T-helper 2 cell (primary cell): ENCODE results near the gene CRIM1.

Experiments used
- DNase-seq, 5 experiments: peaks; one replicate each; pipeline versions ENCODE4 v3.0.0 to v3.0.0-alpha.2; 2012 to 2022

CRIM1 gene

GRCh38 chr2:36371928-36372391 is 16.4 kb downstream of the CRIM1 start:
- DNase-seq: no peak

- no peak for DNase-seq
These were observed 17.8 kb downstream of the CRIM1 start for GRCh38 chr2:36373149-36373926.

GRCh38 chr2:36374585-36374984 is 19.0 kb downstream of the CRIM1 start:
- DNase-seq: no peak

- DNase-seq: no peak
These were observed 20.8 kb downstream of the CRIM1 start for GRCh38 chr2:36376319-36376765.

GRCh38 chr2:36376992-36377738 is 21.6 kb downstream of the CRIM1 start:
- no peak for DNase-seq

GRCh38 chr2:36379710-36380448 is 24.3 kb downstream of the CRIM1 start:
- DNase-seq: peak in 1 of 5 experiments; percentile 25

DNA sequence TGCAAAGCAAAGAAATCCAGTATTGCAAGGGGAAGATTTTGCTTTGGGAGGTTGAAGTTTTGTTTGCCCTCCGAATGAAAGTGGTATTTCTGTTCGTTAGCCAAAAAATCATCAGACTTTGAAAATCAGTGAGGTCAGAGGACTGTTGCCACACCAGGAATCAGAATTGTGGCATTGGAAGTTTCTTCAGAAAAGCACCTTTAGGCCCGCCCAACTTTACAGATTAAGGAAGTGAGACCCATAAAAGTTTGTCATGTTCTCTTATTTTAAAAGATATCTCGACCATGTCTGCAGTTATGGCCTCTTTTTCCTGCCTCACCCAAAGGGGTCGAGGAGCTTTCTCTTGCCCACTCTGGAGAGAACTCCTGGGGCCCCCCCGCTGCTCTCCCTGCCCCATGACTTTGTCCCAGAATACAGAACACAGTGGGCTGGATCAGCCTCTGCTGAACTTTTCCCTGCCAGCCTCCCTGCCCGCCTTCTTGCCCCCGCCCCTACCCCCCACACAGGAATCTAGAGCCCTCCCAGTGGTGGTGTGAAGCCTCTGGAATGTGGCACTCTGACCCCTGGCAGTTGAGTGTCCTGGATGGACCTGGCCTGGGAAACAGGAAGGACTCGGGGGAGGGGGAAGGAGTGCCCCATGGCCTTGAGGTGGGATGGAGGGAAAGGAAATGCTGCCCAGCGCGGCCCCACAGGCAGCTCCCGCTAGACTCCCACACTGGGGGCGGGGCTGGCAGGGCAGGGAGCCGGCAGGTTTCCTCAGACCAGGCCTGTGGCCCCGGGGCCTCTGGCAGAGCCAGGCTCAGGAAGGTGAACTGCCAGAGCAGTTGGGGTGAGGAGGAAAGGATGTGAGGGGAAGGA is 25.3 kb downstream of the CRIM1 start:
- DNase-seq: no peak

- no peak for DNase-seq
These were observed 26.4 kb downstream of the CRIM1 start for GRCh38 chr2:36381993-36382392.

- DNase-seq: no peak
These were observed 26.9 kb downstream of the CRIM1 start for GRCh38 chr2:36382472-36382871.

DNA sequence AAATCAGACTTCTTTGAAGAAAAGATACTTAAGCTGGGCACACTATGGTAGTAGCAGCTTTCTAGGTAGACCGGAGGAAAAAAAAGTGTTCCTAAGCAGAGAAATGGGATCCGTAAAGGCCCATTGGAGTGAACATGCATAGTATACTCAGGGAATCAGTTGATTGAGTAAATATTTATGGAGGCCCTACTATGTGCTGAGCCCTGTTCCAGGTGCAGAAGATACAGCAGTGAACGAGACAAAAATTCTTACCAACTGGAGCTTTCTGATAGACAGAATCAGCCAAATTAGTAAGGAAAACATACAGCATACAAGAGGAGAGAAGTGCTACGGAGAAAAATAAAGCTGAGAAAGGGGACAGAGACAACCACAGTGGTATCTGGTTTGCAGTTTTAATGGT is 28.1 kb downstream of the CRIM1 start:
- DNase-seq: no peak

DNA sequence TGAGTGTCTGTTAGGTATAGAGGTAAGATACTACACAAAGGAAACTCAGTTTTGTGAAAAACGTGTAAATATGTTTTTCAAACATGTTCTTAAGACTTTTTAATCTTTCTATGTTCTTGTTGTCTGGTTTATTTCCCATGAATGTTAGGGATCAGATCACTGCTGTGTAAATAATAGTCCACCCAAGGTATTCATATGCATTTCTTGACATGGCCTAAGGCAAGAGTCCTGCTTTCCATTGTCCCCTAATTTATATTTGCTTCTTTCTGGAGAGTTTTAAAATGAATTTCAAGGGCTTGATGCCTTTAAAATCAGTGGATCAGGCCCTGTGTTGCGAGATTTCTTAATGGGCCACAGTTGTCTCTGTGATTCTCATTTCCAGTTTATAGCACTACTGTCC is 28.9 kb downstream of the CRIM1 start:
- no peak for DNase-seq

DNA sequence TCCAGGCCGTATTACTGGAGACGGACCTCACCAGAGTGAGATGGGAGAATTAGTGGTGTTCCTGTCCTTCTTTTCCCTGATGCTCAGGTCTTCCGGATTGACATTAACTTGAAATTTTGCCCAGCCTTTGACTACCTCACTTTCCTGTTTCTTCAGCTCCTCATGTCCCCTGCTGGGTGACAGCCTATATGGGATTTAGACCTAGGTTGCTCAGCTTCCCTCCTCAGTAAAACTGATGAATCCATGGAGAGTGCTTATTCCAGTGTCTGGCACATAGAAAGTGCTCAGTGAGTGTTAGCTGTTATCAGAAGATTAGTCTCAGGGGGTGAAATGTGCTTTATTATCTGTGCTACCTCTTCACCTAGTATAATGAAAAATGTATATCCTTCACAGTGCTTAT is 30.0 kb downstream of the CRIM1 start:
- DNase-seq: no peak

DNA sequence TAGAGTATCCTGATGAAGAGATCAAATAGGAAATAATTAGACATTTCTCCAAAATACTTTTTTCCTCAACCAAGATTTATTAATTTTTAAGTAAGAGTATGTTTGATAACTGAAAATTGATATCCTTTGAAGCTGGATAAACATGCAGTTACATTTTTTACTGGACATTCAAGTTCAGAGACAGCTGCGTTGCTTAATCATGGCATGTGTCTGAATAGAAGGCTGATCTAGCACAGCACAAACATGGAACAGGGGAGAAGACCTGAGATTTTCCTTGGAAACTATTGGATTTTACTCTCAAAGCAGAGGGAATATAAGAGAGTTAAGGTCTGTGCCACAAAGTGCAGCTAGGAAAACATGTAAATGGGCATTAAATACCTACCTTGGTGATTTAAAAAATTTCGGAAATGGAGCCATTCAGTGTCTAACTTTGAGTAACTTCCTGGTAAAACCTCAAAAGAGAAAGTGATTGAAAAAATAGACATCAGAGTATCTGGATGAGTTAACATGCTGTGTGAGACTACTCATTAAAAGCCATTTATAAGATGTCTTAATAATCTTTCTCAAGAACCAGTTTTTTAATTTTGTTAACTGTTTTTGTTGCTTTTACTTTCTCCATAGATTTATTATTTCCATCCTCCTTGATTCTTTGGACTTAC is 31.8 kb downstream of the CRIM1 start:
- DNase-seq: peak in 1 of 5 experiments; percentile 30

DNA sequence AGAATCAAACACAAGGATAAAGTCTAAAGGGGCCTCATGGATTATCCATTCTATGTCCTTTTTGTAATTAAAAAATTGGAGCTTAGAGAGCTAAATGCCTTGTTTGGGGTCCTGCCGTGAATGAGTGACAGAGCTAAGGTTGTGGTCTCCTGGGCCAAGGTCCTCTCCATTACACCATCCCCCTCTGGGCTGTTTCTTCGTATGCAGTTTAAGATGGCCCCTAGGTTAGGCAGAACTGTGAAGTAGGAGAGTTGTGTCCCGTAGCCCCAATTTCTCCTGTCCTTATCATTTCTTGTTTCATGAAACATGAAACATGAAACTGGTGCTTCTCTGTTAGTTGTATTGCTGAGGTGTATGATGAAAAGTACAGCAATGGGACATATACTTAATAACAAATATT is 32.9 kb downstream of the CRIM1 start:
- no peak for DNase-seq

DNA sequence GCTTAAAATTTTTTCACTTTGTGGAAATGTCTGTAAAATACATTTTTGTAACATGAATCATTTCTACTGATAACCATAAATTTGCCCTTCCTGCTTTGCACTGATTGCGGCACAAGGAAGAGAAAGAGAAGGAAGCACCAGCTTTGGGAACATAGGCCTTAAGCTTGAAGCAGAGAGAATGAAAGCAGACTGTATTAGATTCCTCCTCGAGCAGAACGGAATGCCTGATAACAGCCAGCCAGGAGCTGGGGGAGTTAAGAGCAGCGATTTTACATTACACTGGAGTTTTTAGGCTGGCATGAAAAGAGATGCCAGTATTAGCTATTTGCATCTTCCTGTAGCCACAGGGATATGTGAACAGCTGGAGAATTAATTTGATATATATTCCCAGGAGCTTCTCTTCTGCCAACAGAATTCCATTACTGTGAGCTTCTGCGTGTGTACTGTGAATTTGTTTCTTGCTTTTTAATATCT is 33.5 kb downstream of the CRIM1 start:
- DNase-seq: no peak

DNA sequence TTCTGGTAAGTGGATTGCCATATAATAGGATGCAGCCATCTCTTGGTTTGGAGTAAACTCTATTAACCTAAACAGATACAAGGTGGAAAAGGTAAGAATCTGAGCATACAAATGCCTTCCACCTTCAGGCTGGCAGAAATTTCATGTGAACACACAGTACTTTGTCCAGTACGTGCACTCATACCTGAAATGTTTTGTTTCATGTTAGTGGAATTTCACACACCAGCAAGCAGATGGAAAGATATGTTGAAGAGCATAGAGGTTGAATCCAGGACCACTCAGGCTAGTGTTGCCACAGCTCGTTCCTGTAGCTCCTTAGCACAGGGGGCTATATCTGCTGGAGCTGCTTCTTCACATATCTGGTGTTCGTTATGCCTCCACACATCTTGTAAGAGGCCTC is 34.0 kb downstream of the CRIM1 start:
- no peak for DNase-seq

GRCh38 chr2:36392571-36393255 is 37.1 kb downstream of the CRIM1 start:
- DNase-seq: no peak

DNA sequence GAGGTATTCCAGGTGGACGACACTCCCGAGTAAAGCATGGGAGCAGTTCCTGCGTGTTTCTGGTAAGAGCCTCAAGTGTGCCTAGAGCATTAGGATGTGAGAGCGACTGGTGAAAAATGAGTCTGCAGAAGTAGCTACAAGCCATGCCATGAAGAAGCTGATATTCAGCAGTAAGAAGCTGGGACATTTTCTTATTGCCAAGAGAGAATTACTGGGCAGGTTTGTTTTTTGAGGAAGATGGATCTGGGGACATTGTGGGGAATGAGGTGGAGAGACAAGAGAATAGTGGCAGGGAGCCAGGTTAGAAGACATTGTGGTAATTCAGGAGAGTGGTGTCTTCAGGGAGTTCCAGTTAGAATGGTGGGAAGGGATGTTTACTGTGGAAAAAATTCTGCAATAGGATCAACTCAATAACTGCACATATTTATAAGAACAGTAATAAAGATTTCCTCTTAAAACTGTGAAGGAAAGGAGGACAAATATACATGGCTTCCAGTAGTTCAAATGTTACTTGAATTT is 38.2 kb downstream of the CRIM1 start:
- DNase-seq: no peak

DNA sequence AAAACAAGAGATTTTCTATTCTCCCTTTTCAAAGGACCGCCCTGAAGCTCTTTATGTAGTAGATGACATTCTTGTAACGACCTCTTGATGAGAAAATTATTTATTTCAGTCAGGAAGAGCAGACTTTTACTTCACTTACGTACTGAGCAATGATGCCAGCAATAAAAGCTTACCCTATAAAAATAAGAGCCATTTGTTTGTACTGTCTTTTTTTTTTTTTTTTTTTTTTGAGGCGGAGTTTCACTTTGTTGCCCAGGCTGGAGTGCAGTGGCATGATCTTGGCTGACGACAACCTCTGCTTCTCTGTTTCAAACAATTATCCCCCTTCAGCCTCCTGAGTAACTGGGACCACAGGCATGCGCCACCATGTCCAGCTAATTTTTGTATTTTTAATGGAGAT is 39.2 kb downstream of the CRIM1 start:
- DNase-seq: no peak

DNA sequence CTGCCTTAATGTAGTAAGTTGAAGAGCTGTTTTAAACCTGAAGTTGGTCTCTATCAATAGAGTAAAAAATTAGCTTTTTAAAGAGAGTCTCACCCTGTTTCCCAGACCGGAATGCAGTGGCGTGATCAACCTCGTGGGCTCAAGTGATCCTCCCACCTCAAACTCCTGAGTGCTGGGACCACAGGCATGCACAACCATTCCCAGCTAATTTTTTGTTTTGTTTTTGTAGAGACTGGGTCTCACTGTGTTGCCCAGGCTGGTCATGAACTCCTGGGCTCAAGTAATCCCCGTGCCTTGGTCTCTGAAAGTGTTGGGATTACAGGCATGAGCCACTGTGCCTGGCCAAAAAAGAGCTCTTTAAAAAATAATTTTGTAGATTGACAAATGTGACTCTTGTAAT is 40.3 kb downstream of the CRIM1 start:
- no peak for DNase-seq
